NCI-H1930 (cell line): ENCODE measurements around the gene NCOA1.
"Not testable (repeated sequence)": the region's sequence is repeated elsewhere in the genome, so short reads cannot be mapped to it uniquely, and the experiment has no call there.

ENCODE experiments used
- DNase-seq, 2 experiments: peaks; one replicate each; lab custom pipeline; 2025; lab: John Stamatoyannopoulos, UW

NCOA1 gene

DNA sequence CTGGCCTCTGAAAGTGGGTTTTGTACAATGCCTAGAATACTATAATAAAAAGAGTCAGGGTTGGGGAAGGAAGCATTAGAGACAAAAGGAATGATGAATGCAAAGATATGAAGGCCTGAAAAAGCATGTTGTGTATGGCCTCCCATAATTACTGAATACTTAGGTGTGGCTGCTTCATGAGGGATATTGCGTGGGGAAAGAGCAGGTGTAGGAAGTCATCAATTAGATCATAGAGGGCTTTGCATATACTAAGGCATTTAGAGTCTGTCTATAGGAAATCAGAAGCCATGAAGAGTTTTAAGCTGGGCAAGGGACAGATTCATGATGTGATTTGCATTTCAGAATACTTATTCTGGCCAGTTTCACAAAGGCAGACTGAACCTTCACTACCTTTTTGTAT, 48.2 kb downstream of the NCOA1 start:
- DNase-seq: no peak

GRCh38 chr2:24540011-24540477, 49.0 kb downstream of the NCOA1 start:
- no peak for DNase-seq

DNA sequence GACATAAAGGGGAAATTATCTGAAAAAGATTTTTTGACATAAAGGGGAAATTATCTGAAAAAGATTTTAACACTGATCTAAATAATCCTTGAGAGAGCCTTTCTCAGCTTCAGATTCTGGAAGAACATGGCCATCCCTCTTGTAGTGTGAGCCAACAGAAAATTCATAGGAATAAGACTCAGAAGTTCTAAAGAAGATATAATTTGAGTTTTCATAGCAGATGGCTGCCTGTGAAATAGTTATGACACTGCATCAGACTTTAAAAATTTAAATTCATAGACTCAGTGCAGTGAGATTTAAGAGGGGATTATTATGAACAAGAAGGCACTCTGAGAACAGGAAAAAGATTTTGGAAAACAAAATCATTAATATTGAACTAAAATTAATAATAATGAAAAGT, 50.6 kb downstream of the NCOA1 start:
- DNase-seq: no peak

GRCh38 chr2:24542269-24542872, 51.3 kb downstream of the NCOA1 start:
- DNase-seq: no peak

- no peak for DNase-seq
Measured at GRCh38 chr2:24543252-24543651, 52.2 kb downstream of the NCOA1 start.

GRCh38 chr2:24544456-24545115, 53.5 kb downstream of the NCOA1 start:
- no peak for DNase-seq

DNA sequence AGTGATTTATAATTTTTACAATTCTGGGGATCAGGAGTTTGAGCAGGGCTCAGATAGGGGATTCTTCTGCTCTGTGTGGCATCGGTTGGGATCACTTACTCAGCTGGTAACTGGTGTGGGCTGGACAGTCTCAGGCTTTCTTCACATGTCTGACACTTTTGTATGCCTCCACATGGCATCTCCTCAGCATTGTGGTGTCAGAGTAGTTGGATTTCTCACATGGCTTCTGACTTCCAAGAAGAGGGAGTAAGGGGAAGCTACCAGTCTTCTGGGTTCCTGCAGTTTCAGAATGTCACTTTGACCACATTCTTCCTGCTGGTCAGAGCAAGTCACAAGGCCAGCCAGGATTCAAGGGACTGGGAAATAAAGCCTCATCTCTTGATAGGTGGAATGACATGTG, 55.6 kb downstream of the NCOA1 start:
- no peak for DNase-seq

GRCh38 chr2:24548058-24548457, 57.0 kb downstream of the NCOA1 start:
- DNase-seq: no peak

DNA sequence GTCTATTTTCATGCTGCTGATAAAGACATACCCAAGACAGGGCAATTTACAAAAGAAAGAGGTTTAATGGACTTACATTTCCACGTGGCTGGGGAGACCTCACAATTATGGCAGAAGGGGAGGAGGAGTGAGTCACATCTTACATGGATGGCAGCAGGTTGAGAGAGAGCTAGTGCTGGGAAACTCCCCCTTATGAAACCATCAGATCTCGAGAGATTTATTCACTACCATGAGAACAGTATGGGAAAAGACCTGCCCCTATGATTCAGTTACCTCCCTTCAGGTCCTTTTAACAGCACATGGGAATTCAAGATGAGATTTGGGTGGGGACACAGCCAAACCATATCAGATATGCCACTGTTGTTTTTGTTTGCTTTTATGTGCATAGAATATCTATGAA, 59.2 kb downstream of the NCOA1 start:
- not testable (repeated sequence) for DNase-seq

DNA sequence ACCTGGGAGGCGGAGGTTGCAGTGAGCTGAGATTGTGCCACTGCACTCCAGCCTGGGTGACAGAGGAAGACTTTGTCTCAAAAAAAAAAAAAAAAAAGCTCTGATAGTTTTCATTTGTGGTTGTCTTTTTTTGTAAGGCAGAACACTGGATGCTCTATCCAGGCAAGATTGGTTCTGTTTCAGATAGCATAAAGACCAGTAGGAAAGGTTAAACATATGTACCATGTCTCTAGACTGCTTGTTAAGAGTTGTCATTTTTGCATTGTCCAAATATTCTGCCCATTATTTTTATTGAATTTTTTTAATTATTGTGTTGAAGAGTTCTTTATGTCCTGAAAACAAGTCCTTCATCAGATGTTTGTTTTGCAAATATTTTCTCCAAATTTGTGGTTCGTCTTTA, 60.0 kb downstream of the NCOA1 start:
- no peak for DNase-seq

GRCh38 chr2:24552836-24553235, 61.8 kb downstream of the NCOA1 start:
- no peak for DNase-seq

DNA sequence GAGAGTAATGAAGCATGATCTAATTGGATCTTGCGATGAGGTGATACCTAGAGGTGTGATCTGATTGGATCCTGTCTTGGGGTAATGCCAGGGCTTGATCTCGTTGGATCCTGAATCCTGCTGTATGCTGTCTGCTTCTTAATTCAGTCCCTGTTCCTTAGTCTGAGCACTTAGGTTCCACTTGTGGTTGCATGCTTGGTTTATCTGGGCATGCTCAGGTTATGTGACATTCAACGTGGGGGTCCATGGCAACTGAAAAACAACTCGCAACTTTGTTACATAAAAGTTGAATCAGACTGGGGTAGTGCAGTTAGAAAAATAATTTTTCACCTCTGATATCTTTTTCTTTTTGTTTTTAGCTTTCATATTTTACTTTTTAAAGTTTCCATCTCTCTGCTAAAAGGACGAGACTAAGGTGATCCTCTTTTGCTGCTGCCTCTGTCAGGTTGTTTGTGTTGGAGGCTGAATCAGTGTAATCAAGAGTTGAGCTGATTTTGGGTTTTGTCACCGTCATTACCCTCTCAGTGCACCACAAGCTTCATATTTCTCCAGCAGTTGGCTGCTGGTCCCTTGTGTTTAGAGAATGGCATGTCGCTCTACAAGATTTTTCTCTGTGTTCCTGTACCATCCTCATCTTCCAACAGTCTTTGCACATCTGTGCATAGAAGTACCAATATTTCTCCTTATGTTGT, 67.9 kb downstream of the NCOA1 start:
- no peak for DNase-seq

- DNase-seq: no peak
Measured at GRCh38 chr2:24559473-24560113, 68.5 kb downstream of the NCOA1 start.

DNA sequence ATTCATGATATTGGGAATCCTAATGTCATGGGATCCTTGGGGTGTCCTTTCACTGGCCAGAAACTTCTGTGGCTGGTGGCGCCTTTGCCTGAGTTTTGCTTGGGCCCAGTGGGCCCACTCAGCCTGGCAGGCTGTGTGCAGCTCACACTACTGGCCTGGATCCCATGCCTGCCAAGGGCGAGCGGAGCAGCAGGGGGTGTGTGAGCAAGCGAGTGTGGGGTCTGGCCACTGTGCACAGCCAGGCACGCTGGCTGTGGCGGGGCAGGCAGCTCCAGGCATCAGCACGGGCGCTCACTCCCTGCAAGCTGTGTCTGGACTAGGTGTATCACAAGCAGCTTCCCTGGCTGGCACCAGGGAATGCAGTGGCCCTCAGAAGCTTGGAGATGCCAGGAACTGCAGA, 74.5 kb downstream of the NCOA1 start:
- no peak for DNase-seq

DNA sequence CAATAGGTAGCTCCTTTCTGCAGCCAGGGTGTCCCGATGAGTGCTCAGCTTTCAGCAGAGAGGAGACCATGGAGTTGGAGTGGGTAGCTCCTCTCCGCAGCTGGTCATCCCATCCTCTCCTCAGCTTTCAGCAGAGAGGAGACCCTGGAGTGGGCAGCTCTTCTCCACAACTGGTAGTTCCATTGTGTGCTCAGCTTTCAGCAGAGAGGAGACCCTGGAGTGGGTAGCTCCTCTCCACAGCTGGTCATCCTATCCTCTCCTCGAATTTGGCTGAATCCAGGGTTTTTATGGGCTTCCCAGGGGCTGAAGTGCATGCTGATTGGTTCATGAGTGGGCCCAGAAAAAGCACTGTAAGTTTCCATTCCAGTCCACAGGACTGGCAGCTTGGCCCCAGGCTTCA, 75.2 kb downstream of the NCOA1 start:
- DNase-seq: no peak

GRCh38 chr2:24566630-24567029, 75.6 kb downstream of the NCOA1 start:
- DNase-seq: no peak

DNA sequence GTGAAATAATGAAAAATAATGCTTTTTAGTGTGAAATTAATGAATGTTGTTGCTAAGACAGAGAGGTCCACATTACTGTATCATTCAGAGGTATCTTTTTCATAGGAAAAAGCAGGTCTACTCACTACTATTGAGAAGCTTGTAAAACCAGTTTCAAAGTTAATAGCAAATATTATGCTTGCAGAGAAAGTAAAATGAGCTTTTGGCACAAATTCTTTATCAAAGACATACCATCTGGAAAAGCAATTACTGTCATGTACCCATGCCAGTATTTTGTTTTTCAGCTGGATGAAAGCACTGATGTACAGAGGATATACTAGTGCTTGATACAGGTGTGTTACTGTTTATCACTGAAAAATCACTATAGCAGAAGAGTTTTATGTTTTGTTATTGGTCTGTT, 77.5 kb downstream of the NCOA1 start:
- DNase-seq: no peak

DNA sequence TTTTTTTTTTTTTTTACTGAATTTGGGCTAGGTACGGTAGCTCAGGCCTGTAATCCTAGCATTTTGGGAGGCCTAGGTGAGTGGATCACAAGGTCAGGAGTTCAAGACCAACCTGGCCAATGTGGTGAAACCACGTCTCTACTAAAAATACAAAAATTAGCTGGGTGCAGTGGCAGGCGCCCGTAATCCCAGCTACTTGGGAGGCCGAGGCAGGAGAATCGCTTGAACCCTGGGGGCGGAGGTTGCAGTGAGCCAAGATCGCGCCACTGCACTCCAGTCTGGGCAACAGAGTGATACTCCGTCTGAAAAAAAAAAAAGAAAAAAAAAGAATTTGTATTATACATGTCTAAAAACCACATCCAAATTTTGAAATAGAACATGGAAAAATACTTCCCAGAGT, 78.5 kb downstream of the NCOA1 start:
- not testable (repeated sequence) for DNase-seq

GRCh38 chr2:24570225-24570624, 79.2 kb downstream of the NCOA1 start:
- DNase-seq: no peak

DNA sequence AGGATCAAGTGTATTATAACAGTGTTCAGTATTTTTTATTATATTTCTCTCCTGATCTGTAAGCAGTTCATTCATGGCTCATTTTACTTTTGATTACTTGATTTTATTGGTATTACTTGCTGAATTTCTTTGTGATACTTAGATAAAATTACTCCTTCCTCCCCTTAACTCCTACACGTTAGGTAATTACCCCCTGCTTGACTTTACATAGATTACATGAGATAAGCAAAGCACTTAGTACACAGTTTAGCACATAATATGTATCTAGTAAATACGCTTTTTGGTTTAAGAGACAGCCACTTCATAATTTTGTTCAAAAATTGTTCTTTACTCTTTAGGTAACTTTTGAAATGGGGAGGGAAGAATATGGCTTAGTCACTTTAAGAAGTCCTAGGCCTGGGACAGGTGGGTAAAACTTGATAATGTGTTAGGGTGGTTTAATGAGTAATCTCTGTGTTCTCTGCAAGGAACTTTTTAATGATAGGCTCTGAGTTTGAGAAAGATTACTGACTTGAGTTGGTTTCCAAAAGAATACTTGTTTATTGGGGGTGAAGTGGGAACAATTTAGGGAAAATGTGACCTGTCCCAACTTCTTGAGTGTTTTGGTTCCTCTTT, 80.9 kb downstream of the NCOA1 start:
- no peak for DNase-seq

DNA sequence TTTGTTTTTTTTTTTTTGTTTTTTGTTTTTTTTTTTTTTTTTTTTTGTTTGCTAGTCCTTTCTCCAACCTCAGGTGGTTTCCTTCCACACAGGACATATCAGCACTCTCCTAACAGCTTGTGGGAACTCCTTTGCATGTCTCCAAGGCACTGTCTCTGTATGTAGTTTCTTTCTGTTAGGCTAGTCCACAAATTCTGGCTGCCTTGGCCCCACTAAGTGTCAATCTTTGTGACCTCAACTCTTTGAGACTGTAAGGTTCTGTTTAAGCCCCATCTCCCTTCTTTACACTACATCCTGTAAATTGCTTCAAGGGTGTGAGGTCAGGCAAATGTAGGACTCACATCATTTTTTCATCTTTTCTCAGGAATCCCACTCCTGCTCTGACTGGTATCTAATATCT, 85.1 kb downstream of the NCOA1 start:
- DNase-seq: no peak

- no peak for DNase-seq
Measured at GRCh38 chr2:24576617-24577016, 85.6 kb downstream of the NCOA1 start.

DNA sequence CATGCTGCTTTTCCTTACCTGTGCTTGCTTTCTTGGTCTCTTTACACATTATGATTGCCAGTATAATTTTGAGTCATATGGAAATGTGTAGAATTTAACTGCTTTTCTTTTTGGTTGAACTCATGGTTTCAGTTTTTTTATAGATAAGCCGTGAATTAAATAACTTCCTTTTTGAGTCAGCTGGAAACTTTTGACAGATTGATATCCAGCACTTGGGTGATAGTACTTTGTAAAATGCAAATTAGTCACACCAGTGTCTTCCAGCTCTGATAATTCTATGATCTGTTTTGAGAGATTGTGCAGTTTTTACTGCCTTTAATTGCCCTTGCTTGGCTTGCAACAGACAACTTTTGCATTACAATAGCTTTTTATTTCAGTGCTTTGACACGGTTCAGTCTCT, 86.4 kb downstream of the NCOA1 start:
- no peak for DNase-seq
